K562 (cell line): Measurements from ENCODE around the gene TMEM114. TPM values are rescaled to one million over a fixed set of nuclear protein-coding genes. Genes with fewer than 3 reads are reported as not detected.
A peak's percentile ranks its signal among the peaks of the same experiment; 100 is the strongest.

Experiments
- ATAC-seq: fragments of 200-7000 bp; cut with Tn5 transposase; 3 replicates; pipeline ENCODE4 v1.9.1; 2020; ENCODE audit warnings: moderate library complexity
- BruUV-seq: library from RNA; stranded (reverse); fragments of 400-500 nt; replicated peaks from 2 replicates; lab custom pipeline; 2021; lab: Mats Ljungman, UMichigan
- CTCF ChIA-PET: fragments of 300-600 bp; formaldehyde crosslinking; extraction: SDS; loops from one replicate; lab custom pipeline; 2021; ENCODE audit warnings: low intra/inter-chr PET ratio; lab: Yijun Ruan, JAX
- POLR2A ChIA-PET: fragments of 300-600, 350-650 bp; sonication (Branson Sonifier 250); formaldehyde crosslinking; extraction: SDS; loops from one replicate; lab custom pipeline; 2021; ENCODE audit warnings: antibody characterized with exemption, inconsistent platforms; lab: Yijun Ruan, JAX
- DNase-seq, 4 experiments: peaks; one replicate each; pipeline versions ENCODE4 v3.0.0 to v3.0.0-alpha.2; 2011 to 2018; ENCODE audit warnings: low spot score in 3 of 4, mixed read lengths in 3 of 4; ENCODE audit errors: extremely low read depth in 1 of 4
- FAIRE-seq: peaks from 2 replicates; lab custom pipeline; 2011; peaks lifted over from hg19 to GRCh38; lab: Jason Lieb, UNC
- H2AFZ ChIP-seq: 2 replicates; pipeline ENCODE4 v1.6.0; 2011; ENCODE audit warnings: low read depth, low read length, control low read depth, inconsistent platforms
- H3K27ac ChIP-seq: fragments of 200-600 bp; 3 replicates; pipeline ENCODE4 v1.8.0; 2011; ENCODE audit warnings: low read depth, mild to moderate bottlenecking, control low read depth, inconsistent platforms, low read length, moderate library complexity, mixed read lengths; ENCODE audit errors: extremely low read depth
- H3K27me3 ChIP-seq, 2 experiments: fragments of 300-600 bp in 1 of 2; 2 replicates in 1 of 2; 3 replicates in 1 of 2; pipeline versions ENCODE4 v1.6.0 to v1.8.0; 2011; ENCODE audit warnings: inconsistent platforms in 2 of 2, low read length in 2 of 2, mild to moderate bottlenecking in 1 of 2, mixed read lengths in 1 of 2, moderate library complexity in 1 of 2; ENCODE audit not compliant: control insufficient read depth in 2 of 2, insufficient read depth in 2 of 2
- H3K36me3 ChIP-seq: fragments of 300-600 bp; 3 replicates; pipeline ENCODE4 v1.8.0; 2011; ENCODE audit warnings: mild to moderate bottlenecking, low read length, inconsistent platforms; ENCODE audit not compliant: control insufficient read depth, insufficient read depth
- H3K4me1 ChIP-seq, 2 experiments: fragments of 200-600 bp in 1 of 2; replicated peaks in 1 of 2; 2 replicates in 1 of 2; 3 replicates in 1 of 2; pipeline versions ENCODE4 v1.5.1 to v1.8.0; 2011; ENCODE audit warnings: inconsistent platforms in 2 of 2, low read length in 2 of 2, mild to moderate bottlenecking in 1 of 2, mixed read lengths in 1 of 2, moderate library complexity in 1 of 2; ENCODE audit not compliant: control insufficient read depth in 2 of 2, insufficient read depth in 2 of 2
- H3K4me2 ChIP-seq: 2 replicates; pipeline ENCODE4 v1.6.1; 2011; ENCODE audit warnings: low read length, control low read depth, inconsistent platforms, mixed read lengths; ENCODE audit not compliant: insufficient read depth
- H3K4me3 ChIP-seq: fragments of 200-600 bp; sonication (generic), shearing (Covaris generic); 2 replicates; pipeline ENCODE4 v1.5.1; 2016; ENCODE audit warnings: control low read depth, inconsistent platforms
- H3K79me2 ChIP-seq: fragments of 200-600 bp; 3 replicates; pipeline ENCODE4 v1.8.0; 2011; ENCODE audit warnings: low read length, inconsistent platforms; ENCODE audit not compliant: control insufficient read depth, insufficient read depth
- H3K9ac ChIP-seq, 2 experiments: 2 replicates each; pipeline versions ENCODE4 v1.6.0 to v1.6.1; 2011; ENCODE audit warnings: low read depth in 2 of 2, low read length in 2 of 2, control low read depth in 1 of 2, inconsistent platforms in 1 of 2, mild to moderate bottlenecking in 1 of 2, mixed read lengths in 1 of 2; ENCODE audit not compliant: insufficient read depth in 1 of 2
- H3K9me1 ChIP-seq: one replicate; pipeline ENCODE4 v1.6.0; 2011; ENCODE audit warnings: inconsistent platforms, mild to moderate bottlenecking, low read length, moderate library complexity; ENCODE audit not compliant: control insufficient read depth, insufficient read depth
- H3K9me3 ChIP-seq: replicated peaks from 2 replicates; pipeline ENCODE4 v1.5.1; 2011; ENCODE audit warnings: low read depth, low read length, inconsistent platforms; ENCODE audit not compliant: control insufficient read depth, insufficient read depth
- H4K20me1 ChIP-seq: replicated peaks from 2 replicates; pipeline ENCODE4 v1.6.1; 2011; ENCODE audit warnings: low read length, inconsistent platforms, mixed read lengths; ENCODE audit not compliant: control insufficient read depth, insufficient read depth
- BHLHE40 ChIP-seq: IDR thresholded peaks from 2 replicates; pipeline ENCODE4 v1.6.1; 2011; ENCODE audit warnings: low read length, improper control_type of control experiment
- DNMT1 ChIP-seq: fragments of 450-650 bp; IDR thresholded peaks from 2 replicates; pipeline ENCODE4 v1.6.1; 2016; ENCODE audit warnings: antibody characterized with exemption, mild to moderate bottlenecking
- ERF ChIP-seq: fragments of 450-650 bp; formaldehyde crosslinking; IDR thresholded peaks from 2 replicates; pipeline ENCODE4 v1.4.0; 2020; ENCODE audit warnings: mild to moderate bottlenecking, mixed read lengths
- MTF1 ChIP-seq: fragments of 250-450 bp; sonication (Bioruptor Pico); IDR thresholded peaks from 2 replicates; pipeline ENCODE4 v1.9.0; 2021; ENCODE audit warnings: moderate library complexity, mild to moderate bottlenecking, inconsistent platforms, borderline replicate concordance
- NELFE ChIP-seq: IDR thresholded peaks from 2 replicates; pipeline ENCODE4 v1.6.1; 2011; ENCODE audit warnings: mild to moderate bottlenecking; ENCODE audit not compliant: insufficient read depth, insufficient read length
- RBM25 ChIP-seq: fragments of 200-400 bp; formaldehyde crosslinking; IDR thresholded peaks from 2 replicates; pipeline ENCODE4 v1.6.1; 2018; ENCODE audit warnings: low read length, low read depth, moderate library complexity; ENCODE audit not compliant: severe bottlenecking
- RHOXF2B ChIP-seq: fragments of 250-450 bp; sonication (Bioruptor Pico); conservative IDR thresholded peaks from 2 replicates; pipeline ENCODE4 v1.5.1; 2021
- SNRNP70 ChIP-seq: fragments of 200-400 bp; formaldehyde crosslinking; optimal IDR thresholded peaks from 2 replicates; pipeline ENCODE3; 2017; ENCODE audit warnings: low read depth, low read length
- WGBS: fragments of 100-300 bp; shearing (Covaris generic); methylation state at CpG from one replicate; pipeline ENCODE4 v1.1.6; 2016; ENCODE audit warnings: low coverage, mixed read lengths; ENCODE audit not compliant: insufficient coverage; ENCODE audit errors: missing lambda C conversion rate; 5-methylcytosine and 5-hydroxymethylcytosine counted together
- in situ Hi-C: fragments of 300-500 bp; cut with MboI; formaldehyde crosslinking; loops from 4 replicates; pipeline ENCODE4 v1.15.0; 2018; ENCODE audit warnings: inconsistent platforms, mixed read lengths
- intact Hi-C: fragments of 100-400 bp; cut with micrococcal nuclease; formaldehyde crosslinking; loops from 2 replicates; pipeline ENCODE4 v1.14.2; 2022
- polyA plus RNA-seq, 8 experiments: library from polyadenylated mRNA; depleted of rRNA in 4 of 8; stranded (reverse) in 5 of 8; unstranded in 3 of 8; fragments of >200 nt; fragmentation: Nextera tagmentation in 2 of 8; fragmentation: Illumina TruSeq in 1 of 8; extraction: Ambion mirVana in 2 of 8; extraction: Trizol in 1 of 8; gene quantifications; 2 replicates each; pipeline versions ENCODE4 v1.2.1 to v1.2.3, GENCODE V29; 2011 to 2014; ENCODE audit warnings: inconsistent platforms in 1 of 8, missing spikeins in 1 of 8
- total RNA-seq, 7 experiments: library from RNA; depleted of rRNA in 6 of 7; stranded (reverse); fragments of >200 nt in 6 of 7; fragmentation: Illumina TruSeq in 2 of 7; extraction: Trizol in 2 of 7; gene quantifications; 2 replicates each; pipeline versions ENCODE4 v1.2.1 to v1.2.3, GENCODE V29; 2011 to 2021; ENCODE audit warnings: low replicate concordance in 1 of 7
- TF ChIP-seq, protein P1 (sequence below): fragments of 450-650 bp; IDR thresholded peaks from 2 replicates; pipeline ENCODE4 v1.6.1; 2016; ENCODE audit warnings: missing biosample characterization, missing genetic modification characterization

Gene TMEM114
- total and polyA plus RNA-seq, 9 of the 15 experiments (the other 6 are each of a cell fraction or from before 2014, with no cell fraction given), result not detected

DNA sequence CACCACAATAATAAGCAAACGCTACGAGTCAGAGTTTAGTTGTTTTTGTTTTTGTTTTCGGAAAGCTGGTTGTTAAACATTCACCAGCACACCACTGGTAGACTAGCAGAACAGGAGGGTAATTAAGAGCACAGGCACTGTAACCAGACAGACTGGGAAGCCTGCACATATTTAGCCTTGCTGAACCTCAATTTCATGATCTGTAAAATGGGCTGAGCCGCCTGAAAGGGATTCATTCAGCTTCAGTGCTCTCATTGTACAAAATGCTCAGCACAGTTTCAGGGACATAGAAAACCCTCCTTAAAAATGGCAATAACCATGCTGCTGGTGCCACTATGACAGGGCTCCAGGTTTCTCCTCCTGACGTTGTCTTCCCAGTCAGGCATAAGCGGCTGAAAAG is 66.4 kb downstream of the TMEM114 start:
- no peak for FAIRE-seq
- DNase-seq, result no peak
- WGBS, result 2% methylated on average over 6 of the region's 6 CpGs

DNA sequence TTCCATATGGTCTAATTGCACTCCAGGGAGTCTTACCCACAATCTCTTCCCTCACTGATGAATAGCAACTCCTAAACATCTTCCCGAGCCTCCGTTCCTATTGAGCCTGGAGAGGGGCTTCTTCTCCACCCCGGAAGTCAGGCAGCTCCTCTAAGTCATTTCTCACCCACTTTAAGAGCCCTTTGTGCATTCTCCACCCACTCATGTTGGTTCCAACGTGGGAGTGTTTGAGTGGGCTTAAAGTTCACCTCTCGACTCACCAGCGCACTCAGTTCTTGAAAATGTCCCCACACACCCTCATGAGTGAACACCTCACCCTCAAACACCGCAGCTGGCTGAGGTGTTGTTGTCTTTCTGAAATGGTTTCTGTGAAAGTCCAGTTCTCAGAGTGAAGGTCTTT is 67.6 kb downstream of the TMEM114 start:
- H3K4me2 ChIP-seq, result no peak overlapping the region
- no peak overlapping the region for H3K4me3 ChIP-seq
- intact Hi-C loops, result no loop called here
- H3K9me1 ChIP-seq, result no peaks in the 10 kb centered on the region
- no peak overlapping the region for H3K9ac ChIP-seq
- peaks cover 23 to 24% of the 10 kb centered on the region in 2 experiments; a peak in 4 of 5 replicates for H3K27me3 ChIP-seq
- no peak overlapping the region for H3K27ac ChIP-seq
- no peaks in the 10 kb centered on the region for H4K20me1 ChIP-seq
- no peaks in the 10 kb centered on the region for H3K36me3 ChIP-seq
- no peak for FAIRE-seq
- ChIA-PET CTCF (no interaction called here), POLR2A (no interaction called here)
- no peaks in the 10 kb centered on the region for H3K9me3 ChIP-seq
- BruUV-seq, result no TSS peak
- no peak for DNase-seq
- no peak overlapping the region for H2AFZ ChIP-seq
- no peaks in the 10 kb centered on the region for H3K4me1 ChIP-seq
- WGBS, result under 1% methylated on average over 7 of the region's 7 CpGs
- no peak for ATAC-seq
- in situ Hi-C loops, result no loop called here
- no peaks in the 10 kb centered on the region for H3K79me2 ChIP-seq
- TF ChIP-seq SNRNP70 (no peak), MTF1 (CRISPR knock-in tag) (no peak), BHLHE40 (no peak), DNMT1 (no peak), NELFE (no peak)

More for the DNA sequence above, 66.4 kb downstream of the TMEM114 start:
- Histone ChIP-seq H3K4me2 (no peak overlapping the region), H3K4me1 (no peaks in the 10 kb centered on the region), H3K9me1 (no peaks in the 10 kb centered on the region), H3K27me3 (peaks cover 26 to 28% of the 10 kb centered on the region in 2 experiments; a peak in 4 of 5 replicates), H3K9ac (no peak overlapping the region), H2AFZ (no peak overlapping the region), H3K79me2 (no peaks in the 10 kb centered on the region), H3K9me3 (no peaks in the 10 kb centered on the region), H3K27ac (no peak overlapping the region), H4K20me1 (no peaks in the 10 kb centered on the region), H3K36me3 (no peaks in the 10 kb centered on the region), H3K4me3 (no peak overlapping the region)
- in situ Hi-C loops (no loop called here), intact Hi-C loops (no loop called here)
- BruUV-seq, result no TSS peak
- no peak for ATAC-seq
- ChIA-PET POLR2A (no interaction called here), CTCF (no interaction called here)
- TF ChIP-seq RHOXF2B (CRISPR knock-in tag) (no peak), RBM25 (peak; percentile 35), ERF (no peak)
- TF ChIP-seq, protein P1, sequence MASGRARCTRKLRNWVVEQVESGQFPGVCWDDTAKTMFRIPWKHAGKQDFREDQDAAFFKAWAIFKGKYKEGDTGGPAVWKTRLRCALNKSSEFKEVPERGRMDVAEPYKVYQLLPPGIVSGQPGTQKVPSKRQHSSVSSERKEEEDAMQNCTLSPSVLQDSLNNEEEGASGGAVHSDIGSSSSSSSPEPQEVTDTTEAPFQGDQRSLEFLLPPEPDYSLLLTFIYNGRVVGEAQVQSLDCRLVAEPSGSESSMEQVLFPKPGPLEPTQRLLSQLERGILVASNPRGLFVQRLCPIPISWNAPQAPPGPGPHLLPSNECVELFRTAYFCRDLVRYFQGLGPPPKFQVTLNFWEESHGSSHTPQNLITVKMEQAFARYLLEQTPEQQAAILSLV (tag), result no peak
